GM18526 (cell line): ENCODE results near the gene TMEM237.

ENCODE experiments used
- POLR2A ChIP-seq: IDR thresholded peaks from 3 replicates; pipeline ENCODE4 v1.6.1; 2011; ENCODE audit not compliant: insufficient read length; ENCODE audit errors: extremely low read depth

Gene TMEM237

DNA sequence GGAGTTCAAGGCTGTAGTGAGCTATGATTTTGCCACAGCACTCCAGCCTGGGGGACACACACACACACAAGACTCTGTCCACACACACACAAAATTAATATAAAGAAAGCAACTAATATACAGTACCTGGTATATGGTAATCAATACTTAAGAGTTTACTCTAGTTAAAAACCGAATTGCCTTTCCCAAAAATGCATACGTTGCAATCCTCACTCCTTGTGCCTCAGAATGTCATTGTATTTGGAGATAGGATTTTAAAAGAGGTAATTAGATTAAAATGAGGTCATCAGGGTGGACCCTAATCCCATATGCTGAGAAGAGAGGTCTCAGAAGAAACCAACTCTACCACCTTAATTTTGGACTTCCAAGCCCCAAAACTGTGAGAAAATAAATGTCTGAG, 35.7 kb downstream of the TMEM237 start:
- no peak for TF ChIP-seq POLR2A

DNA sequence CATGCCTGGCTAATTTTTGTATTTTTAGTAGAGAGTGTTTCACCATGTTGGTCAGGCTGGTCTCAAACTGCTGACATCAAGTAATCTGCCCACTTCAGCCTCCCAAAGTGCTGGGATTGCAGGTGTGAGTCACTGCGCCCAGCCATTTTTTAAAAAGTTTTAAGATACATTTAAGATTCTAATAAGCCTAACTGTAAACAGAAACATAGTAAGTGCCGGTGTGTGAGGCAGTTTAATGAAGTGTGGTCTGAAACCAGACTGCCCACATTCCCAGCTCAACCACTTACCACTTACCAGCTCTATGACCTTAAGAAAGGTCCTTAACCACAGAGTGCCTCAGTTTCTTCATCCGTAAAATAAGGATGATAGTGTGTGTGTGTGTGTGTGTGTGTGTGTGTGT, 42.4 kb downstream of the TMEM237 start:
- TF ChIP-seq POLR2A: no peak

DNA sequence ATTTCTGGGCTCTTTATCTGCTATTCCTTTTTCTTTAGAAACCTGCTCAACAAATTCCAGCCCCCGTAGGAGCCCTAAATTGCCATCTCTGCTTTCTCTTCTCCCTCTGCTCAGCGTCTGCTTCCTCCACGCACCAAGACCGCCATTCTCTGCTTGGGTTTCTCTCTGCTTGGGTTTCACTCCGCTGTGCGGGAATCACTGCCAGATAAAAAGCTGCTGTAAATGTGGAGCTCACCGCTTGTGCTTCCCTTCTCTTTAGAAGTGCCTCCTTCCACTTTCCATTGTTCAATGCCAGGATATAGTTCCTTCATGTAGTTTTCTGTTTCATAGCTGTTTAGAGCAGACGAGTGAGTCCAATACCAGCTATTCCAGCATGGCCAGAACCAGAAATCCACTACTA, 45.9 kb downstream of the TMEM237 start:
- TF ChIP-seq POLR2A: no peak

DNA sequence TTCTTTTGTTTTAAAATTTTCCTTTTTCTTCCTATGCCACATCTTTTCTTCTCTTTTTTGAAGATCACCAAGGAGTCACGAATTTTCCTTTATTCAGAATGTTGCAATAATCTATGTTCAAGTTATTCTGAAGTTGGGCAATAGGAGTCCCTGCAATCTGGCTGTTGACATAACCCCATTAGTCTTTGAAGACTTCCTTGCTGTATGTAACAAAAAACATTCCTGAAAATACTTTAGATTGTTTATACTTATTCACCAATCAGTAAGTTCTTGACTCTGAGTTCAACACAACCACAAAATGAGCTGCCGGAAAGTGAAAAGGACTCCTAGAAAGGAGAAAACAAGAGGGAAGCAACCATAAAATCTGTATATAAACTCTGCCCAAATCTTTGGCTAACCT, 62.8 kb downstream of the TMEM237 start:
- TF ChIP-seq POLR2A: no peak

DNA sequence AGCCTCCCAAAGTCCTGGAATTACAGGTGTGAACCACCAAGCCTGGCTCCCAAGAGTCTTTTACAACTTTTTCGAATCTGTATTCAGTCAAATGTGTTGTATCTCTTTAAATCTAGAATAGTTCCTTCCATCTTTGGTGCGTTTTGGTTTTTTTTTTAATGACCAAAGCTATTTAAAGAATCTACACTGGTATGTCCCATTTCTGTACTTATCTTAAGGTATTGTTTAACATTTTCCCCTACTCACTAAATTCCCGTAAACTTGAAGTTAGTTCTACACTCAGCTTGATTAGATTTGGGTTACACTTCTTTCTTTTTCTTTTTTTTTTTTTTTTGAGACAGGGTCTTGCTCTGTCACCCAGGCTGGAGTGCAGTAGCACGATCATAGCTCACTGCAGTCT, 63.8 kb downstream of the TMEM237 start:
- TF ChIP-seq POLR2A: no peak

DNA sequence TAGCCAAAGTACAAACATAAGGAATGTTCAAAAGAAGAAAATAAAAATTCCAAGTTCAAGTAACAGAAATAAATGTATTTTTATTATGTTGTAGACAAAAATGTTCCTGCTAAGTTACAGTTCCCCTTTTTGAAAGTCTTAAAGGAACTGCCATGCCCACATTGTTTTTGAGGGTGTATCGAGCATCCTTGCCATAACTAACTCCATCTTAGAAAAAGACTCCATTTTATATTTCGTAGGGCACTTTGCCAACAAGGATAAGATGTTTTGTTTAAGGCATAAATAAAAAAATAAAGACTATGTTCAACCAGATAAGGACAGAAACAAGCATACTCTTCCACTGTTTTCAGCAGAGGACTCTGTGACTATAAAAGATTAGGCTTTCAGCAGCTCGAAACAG, 67.3 kb downstream of the TMEM237 start:
- TF ChIP-seq POLR2A: no peak

DNA sequence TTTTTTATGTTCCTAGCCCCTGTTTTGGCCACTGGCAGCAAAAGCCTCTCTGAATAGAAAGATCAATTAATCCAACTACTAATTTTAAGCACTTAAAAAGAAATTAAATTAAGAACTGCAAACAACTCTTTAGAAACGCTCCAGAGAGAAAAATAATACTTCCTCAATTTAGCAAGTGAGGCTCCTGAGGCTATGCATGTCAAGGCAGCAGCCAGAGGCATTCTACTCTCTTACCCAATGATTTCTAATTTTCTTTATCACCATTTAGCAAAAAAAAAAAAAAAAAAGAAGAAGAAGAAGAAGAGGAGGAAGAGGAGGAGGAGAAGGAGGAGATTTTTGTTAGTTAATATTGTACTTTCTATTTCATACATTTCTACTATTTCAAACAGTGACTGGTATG, 68.5 kb downstream of the TMEM237 start:
- TF ChIP-seq POLR2A: no peak

DNA sequence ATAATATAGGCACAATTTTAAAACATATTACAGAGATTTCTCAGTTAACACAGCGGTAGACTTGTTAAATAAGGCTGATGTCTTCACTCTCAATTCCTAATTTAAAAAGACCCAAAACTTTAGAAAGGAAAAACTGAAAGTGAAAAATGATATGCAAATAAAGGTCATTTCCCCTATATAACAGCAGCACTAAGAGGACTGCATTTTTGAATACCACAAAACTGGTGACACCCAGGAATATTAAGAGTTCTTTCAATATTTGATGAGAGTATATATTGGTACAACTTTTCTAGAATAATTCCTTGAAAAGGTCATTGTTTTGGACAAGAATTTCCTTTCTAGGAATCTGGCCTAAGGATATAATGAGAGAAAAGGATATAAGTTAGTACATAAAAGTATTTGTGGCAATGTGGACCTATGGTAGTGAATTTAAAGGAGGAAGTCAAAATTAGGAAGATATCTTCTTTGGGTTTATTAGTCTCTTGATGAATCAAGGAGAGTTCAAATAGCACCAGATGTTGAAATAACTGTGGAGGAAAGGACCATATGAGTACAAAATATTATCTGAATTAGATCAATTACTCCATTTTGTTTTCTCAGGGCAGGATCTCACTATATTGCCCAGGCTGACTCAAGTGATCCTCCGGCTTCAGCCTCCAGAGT, 70.3 kb downstream of the TMEM237 start:
- TF ChIP-seq POLR2A: no peak
